ENCODE data around the gene SH3BP4. TPM values are rescaled to one million over a fixed set of nuclear protein-coding genes. Genes with fewer than 3 reads are reported as not detected.
"Not testable (repeated sequence)": the region's sequence is repeated elsewhere in the genome, so short reads cannot be mapped to it uniquely, and the experiment has no call there.

SH3BP4 gene
- total RNA-seq, 1 donor from 2014 or later: 4.6 TPM

GRCh38 chr2:235052514-235053354, 100.9 kb downstream of the SH3BP4 start:
- DNase-seq (ENCODE audit: low spot score): no peak

GRCh38 chr2:235053651-235054050, 101.8 kb downstream of the SH3BP4 start:
- no peak for DNase-seq (ENCODE audit: low spot score)

DNA sequence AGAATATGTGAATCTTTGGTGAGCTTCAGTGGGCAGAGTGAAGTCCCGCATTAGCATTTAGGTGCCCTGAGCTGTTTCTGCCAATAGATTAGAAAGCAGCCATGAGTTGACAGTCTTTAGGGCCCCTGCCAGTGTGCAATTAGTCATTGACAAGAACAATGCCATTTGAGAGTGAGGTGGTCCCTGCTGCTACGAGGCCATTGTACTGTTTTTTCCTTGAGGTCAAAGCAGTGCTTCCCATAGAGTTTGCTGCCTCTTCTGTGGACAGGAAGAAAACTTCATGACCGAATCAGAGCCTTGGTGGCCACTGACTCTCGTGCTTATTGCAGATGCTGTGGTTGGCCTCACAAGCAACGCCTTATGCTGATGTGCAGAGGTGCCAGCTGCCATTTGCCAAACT, 102.7 kb downstream of the SH3BP4 start:
- no peak for DNase-seq (ENCODE audit: low spot score)

- no peak for DNase-seq (ENCODE audit: low spot score)
Measured at GRCh38 chr2:235054919-235055318, 103.1 kb downstream of the SH3BP4 start.

- no peak for DNase-seq (ENCODE audit: low spot score)
Measured at GRCh38 chr2:235055891-235056516, 104.2 kb downstream of the SH3BP4 start.

GRCh38 chr2:235056768-235057167, 105.0 kb downstream of the SH3BP4 start:
- DNase-seq (ENCODE audit: low spot score): no peak

DNA sequence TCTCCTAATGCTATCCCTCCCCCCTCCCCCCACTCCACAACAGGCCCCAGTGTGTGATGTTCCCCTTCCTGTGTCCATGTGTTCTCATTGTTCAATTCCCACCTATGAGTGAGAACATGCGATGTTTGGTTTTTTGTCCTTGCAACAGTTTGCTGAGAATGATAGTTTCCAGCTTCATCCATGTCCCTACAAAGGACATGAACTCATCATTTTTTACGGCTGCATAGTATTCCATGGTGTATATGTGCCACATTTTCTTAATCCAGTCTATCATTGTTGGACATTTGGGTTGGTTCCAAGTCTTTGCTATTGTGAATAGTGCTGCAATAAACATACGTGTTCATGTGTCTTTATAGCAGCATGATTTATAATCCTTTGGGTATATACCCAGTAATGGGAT, 105.8 kb downstream of the SH3BP4 start:
- not testable (repeated sequence) for DNase-seq (ENCODE audit: low spot score)

DNA sequence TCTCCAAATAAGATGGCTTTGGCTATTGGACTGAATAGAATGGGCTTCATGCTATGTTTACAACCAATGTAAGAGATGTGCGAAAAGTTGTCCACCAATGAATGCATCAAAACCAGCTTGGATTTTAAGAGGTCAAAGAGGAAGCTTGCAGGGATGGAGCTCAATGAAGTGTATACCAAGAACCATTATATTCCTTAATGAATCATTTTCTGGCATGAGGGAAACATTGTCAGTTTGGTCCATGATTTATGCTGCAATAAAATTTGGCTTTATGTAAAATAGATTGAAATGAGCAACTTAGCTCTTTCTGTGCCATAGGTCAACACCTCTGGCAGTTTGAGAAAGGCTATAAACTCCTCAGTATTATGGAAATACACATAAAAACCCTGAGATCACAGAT, 107.3 kb downstream of the SH3BP4 start:
- DNase-seq (ENCODE audit: low spot score): no peak

DNA sequence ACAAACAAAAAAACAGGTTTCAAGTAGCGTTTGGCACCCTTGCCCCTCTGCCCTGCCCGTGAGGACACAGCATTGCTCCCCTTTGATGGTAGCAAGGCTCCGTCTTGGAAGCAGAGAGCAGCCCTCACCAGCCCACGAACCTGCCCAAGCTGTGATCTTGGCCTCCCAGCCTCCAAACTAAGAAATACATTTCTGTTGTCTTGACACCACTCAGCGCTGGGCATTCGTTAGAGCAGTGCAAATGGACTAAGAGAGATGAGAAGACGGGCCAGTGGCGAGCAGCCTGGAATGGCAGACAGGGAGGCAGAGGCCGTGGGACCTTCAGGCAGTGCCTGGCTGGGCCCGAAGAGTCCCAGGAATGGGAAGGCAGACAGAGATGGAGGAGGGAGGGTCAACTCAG, 109.8 kb downstream of the SH3BP4 start:
- no peak for DNase-seq (ENCODE audit: low spot score)

DNA sequence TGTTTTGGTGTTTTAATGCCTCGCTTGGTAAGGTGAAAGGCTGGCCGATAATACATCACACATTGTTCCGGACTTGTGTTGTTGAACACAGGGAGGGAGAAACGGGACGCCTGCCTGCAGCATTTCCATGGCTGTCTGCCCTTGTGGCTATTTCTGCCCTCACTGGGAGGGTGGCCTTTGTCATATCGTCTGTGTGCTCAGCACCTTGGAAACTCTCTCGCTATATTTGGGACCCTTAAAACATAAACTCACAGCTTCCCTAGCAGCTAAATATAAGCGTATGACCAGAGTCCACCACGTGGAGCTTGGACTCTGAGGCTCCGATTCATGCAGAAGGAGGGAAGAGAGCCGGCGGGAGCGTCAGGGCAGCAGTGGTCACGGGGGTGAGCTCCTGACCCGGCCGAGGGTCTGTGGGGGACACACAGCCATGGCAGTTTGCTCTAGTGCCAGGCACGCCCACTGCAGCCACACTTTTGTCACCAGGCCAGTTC, 111.7 kb downstream of the SH3BP4 start:
- DNase-seq (ENCODE audit: low spot score): no peak

DNA sequence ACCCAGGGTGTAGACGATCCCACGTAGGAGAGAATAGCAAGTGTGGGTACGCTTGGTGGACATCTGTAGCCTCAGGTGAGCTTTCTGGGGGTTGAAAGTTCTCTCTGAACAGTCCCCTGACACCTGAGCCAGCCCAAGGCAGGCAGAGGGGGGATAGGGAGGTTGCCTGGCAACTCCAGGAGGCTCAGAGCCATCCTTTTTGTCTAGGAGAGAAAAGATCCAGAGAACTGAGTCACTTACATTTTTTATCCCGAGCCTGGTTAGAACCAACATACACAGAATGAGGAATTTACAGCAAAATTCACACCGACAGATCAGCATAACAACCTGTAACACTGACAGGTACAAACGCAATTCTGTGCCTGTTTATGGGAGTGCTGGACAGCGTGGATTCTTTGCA, 113.2 kb downstream of the SH3BP4 start:
- DNase-seq (ENCODE audit: low spot score): no peak

- no peak for DNase-seq (ENCODE audit: low spot score)
Measured at GRCh38 chr2:235066490-235066889, 114.7 kb downstream of the SH3BP4 start.

- no peak for DNase-seq (ENCODE audit: low spot score)
Measured at GRCh38 chr2:235066895-235067294, 115.1 kb downstream of the SH3BP4 start.

GRCh38 chr2:235068701-235069100, 116.9 kb downstream of the SH3BP4 start:
- no peak for DNase-seq (ENCODE audit: low spot score)

DNA sequence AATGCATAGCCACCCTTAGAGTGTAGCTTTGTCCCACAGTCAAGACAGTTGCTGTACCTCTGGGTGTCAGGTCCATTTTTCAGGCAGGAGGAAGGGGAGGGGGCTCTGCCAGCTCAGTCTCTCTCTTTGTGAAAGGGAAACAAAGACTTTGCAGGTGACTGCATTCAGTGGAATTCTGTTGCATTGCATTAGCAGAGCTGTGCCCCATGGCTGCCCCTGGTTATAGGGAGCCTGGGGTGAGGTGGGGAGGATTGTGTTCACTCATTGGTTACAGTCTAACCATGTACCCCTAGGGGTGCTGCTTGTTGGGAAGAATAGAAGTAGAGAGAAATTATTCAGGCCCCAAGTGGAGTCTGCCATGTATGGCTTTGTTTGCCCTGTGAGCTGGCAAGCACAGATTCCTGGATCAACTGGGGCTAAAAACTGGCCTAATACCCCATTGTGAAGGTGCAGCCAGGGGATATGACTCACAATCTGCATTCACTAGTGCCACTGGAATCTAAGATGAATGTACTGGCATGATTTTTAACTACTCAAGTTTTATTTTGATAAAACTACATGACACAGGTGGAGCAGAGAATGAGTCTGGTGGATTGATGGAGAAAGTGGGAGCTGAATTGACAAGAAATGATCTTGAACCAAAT, 118.4 kb downstream of the SH3BP4 start:
- no peak for DNase-seq (ENCODE audit: low spot score)

DNA sequence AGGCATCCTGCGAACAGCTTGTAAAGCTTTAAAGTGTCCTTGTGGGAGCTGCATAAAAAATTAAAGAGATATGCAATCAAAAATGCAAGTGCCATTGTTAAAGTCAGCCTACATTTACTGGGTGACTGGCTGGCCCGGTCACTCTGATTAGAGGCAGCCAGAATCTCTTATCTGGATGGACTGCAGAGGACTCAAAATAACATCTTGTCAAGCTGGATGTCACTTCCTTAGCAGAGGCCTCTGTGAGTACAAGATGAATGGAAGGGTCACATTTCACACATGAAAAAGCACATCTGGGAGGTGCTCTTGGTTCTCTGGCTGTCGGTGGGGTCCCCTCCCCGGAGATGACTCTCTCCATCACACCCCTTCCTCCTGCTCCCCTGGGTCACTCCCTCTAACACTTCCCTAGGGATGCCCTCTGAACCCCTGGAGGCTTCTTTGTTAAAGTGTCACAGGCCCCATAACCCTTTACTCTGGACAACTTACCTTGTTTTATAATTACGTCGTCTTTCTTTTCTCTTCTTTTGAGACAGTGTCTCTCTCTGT, 122.1 kb downstream of the SH3BP4 start:
- DNase-seq (ENCODE audit: low spot score): no peak

- no peak for DNase-seq (ENCODE audit: low spot score)
Measured at GRCh38 chr2:235077046-235077445, 125.2 kb downstream of the SH3BP4 start.

GRCh38 chr2:235078182-235078581, 126.4 kb downstream of the SH3BP4 start:
- no peak for DNase-seq (ENCODE audit: low spot score)

GRCh38 chr2:235078914-235079472, 127.2 kb downstream of the SH3BP4 start:
- DNase-seq (ENCODE audit: low spot score): no peak

DNA sequence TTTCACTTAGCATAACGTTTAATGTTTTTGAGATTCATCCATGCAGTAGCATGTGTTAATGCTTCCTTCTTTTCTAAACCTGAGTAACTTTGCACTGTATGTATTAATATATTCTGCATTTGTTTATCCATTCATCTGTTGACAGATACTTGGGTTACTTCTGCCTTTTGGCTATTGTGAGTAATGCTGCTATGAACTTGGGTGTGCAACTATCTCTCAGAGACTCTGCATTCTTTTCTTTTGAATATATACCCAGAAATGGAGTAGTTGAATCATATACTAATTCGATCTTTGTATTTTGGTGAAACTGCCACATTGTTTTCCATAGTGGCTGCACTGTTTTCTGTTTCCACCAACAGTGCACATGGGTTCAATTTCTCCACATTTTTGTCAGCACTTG, 128.3 kb downstream of the SH3BP4 start:
- no peak for DNase-seq (ENCODE audit: low spot score)

GRCh38 chr2:235082578-235083338, 130.9 kb downstream of the SH3BP4 start:
- no peak for DNase-seq (ENCODE audit: low spot score)
